ENCODE results near the gene ANKRD16.
A peak's percentile ranks its signal among the peaks of the same experiment; 100 is the strongest.

The ANKRD16 gene

DNA sequence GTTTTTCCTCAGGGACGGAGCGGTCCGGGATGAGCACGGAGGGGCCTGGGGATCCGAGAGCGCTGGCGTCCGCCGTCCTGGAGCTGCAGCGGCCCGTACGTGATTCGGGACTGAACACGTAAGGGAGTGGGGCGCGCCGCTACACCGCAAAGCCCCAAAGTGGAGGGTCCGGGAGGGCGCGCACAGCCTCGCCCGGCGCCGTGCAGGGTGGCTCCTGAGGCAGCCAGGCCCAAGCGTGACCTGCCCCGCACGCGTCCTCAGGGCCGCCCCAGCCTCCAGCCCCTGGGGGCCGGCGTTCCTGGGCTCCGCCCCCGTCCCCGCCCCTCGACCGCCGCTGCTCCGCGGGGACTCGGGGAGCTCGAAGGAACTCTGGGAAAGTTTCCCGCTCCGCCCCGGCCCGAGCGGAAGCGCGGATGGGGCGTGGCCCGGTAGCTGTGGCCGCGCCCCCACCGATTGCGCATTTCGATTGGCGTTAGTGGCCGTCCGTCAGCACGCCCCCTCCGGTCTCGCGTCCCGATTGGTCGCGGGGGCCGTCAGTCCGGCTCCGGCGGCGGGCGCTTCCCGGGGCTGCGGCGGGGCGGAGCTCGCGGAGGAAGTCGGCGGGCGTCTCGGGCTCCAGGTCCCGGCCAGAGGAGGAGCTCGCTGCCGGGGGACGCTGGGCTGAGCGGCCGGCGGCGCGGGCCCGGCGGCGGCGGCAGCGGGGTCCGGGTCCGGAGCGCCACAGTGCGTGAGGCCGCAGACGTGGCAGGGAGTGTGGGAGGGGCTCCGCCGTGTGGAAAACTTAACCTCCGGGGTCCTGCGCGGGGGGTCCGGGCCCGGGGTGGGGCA is at the start of gene ANKRD16, which contains the start of gene FBH1:
Gene ANKRD16 (minus strand): TSS at position 270 of the 828 bp plus-strand sequence. CDS start 539 bp downstream, outside the sequence.
Gene FBH1 (plus strand): TSS at position 620 of the 828 bp plus-strand sequence. CDS start 103 bp downstream, at position 723.
- peaks cover 10% of the 10 kb centered on the region; the same call in 1 of the 2 replicates for H3K4me1 ChIP-seq (ENCODE audit: insufficient read depth, low read length)
- peaks cover 9% of the 10 kb centered on the region for H3K36me3 ChIP-seq (ENCODE audit: insufficient read depth, low read length)
- H3K9ac ChIP-seq (ENCODE audit: low read depth, low read length), result peak within 1 kb of the TSS; percentile 90
- H3K9me3 ChIP-seq (ENCODE audit: control insufficient read depth, insufficient read depth, low read length), result no peaks in the 10 kb centered on the region

DNA sequence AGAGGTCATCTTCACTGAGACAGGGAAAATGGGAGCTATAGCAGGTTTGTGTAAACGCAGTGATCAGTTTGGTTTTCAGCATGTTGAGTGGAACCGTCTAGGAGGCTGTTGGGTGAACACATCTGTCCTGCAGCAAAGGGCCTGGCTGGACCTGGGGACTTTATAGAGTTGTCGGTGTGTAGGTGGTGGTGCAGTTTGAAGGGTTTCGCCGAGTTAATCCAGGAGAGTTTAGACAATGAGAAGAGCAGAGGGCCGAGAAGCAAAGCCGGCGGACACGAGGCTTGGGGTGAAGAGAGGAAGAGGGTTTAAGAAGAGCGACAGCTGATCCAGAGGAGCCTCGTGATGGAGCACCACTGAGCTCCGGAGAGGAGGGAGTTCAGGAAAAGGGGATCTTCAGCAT is 48.6 kb upstream of the ANKRD16 start:
- H3K36me3 ChIP-seq (ENCODE audit: insufficient read depth, low read length), result peaks cover 5% of the 10 kb centered on the region
- H3K4me1 ChIP-seq (ENCODE audit: insufficient read depth, low read length), result no peaks in the 10 kb centered on the region; the same call in 1 of the 2 replicates
- no peak overlapping the region for H3K9ac ChIP-seq (ENCODE audit: low read depth, low read length)
- no peaks in the 10 kb centered on the region for H3K9me3 ChIP-seq (ENCODE audit: control insufficient read depth, insufficient read depth, low read length)

DNA sequence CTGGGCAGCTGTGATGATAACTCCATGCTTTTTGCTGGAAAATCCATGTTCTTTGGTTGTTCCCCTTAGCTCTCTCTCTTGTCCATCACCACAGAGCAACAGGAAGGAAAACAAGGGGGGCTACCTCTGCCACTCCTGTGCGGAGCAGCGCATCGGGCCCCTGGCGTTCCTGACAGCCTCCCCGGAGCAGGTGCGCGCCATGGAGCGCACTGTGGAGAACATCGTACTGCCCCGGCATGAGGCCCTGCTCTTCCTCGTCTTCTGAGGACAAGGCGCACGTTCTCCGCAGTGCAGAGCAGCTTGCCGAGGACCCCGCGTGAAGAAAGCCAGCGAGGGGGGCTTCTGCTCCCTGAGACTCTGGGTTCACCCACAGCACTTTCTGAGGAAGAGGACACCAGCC is 47.3 kb upstream of the ANKRD16 start:
- Histone ChIP-seq H3K9ac (ENCODE audit: low read depth, low read length) (no peak overlapping the region), H3K36me3 (ENCODE audit: insufficient read depth, low read length) (peaks cover 5% of the 10 kb centered on the region), H3K4me1 (ENCODE audit: insufficient read depth, low read length) (no peaks in the 10 kb centered on the region; the same call in 1 of the 2 replicates), H3K9me3 (ENCODE audit: control insufficient read depth, insufficient read depth, low read length) (no peaks in the 10 kb centered on the region)

DNA sequence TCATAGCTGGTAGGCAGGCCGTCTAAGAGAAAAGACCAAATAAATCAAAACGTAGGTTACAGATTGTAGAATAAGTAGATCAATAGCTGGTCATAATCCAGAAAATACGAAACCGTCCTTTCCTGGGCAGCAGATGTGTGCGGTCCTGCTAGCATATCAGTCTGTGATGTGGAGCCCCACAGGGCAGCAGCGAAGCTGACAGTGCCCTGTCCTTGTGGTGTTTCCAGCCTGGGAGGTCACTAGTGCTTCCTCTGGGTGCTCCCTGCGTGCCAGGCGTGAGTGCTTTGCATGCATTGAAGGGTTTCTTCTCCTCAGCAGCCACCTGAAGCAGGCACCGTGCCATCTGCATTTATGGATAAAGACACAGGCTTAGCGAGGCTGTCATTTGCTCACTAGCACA is 45.9 kb upstream of the ANKRD16 start:
- H3K36me3 ChIP-seq (ENCODE audit: insufficient read depth, low read length), result peaks cover 10% of the 10 kb centered on the region
- H3K9ac ChIP-seq (ENCODE audit: low read depth, low read length), result no peak overlapping the region
- no peaks in the 10 kb centered on the region for H3K9me3 ChIP-seq (ENCODE audit: control insufficient read depth, insufficient read depth, low read length)
- H3K4me1 ChIP-seq (ENCODE audit: insufficient read depth, low read length), result no peaks in the 10 kb centered on the region

DNA sequence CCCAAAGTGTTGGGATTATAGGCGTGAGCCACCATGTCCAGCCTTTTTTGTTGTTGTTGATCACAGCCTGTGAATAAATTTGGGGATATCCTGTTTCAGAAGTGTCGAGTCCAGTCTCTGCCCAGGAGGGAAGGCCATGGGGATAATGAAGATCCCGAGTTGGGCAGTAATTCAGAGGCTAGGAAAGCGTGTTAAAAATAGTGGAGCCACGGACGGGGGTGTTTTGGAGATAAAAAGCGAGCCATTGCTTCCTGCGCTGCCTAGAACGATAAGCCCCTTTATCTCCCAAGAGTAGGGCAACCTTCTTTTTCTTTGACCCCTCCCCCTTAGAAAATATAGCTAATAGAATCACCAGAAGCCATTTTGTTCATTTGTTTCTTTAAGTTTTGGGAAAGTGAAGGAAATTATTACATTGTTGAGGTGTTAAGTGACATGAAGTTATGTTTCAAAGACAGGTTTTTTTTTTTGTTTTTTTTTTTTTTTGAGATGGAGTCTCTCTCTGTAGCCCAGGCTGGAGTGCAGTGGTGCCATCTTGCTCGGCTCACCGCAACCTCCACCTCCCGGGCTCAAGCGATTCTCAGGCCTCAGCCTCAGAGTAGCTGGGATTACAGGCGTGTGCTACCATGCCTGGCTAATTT is 44.3 kb upstream of the ANKRD16 start:
- no peak overlapping the region for H3K9ac ChIP-seq (ENCODE audit: low read depth, low read length)
- peaks cover 16% of the 10 kb centered on the region for H3K36me3 ChIP-seq (ENCODE audit: insufficient read depth, low read length)
- H3K4me1 ChIP-seq (ENCODE audit: insufficient read depth, low read length), result no peaks in the 10 kb centered on the region
- no peaks in the 10 kb centered on the region for H3K9me3 ChIP-seq (ENCODE audit: control insufficient read depth, insufficient read depth, low read length)

DNA sequence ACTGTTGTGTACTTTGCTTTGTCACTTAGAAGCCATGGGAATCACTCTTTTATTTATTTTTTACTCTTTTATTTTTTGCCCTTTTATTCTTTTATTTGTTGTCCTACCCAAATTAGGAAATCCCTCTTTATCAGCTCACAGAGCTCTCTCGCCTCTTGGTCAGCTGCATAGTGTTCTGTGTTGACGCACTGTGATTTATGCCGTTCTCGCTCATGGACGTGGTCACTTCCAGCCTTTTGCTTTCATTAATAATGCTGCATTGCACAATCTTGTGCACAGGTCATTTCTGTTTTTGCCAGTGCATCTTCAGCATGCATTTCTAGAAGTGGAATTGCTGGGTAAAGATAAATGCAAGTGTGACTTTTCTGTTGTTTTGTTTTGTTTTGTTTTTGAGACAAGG is 42.7 kb upstream of the ANKRD16 start:
- Histone ChIP-seq H3K4me1 (ENCODE audit: insufficient read depth, low read length) (no peaks in the 10 kb centered on the region), H3K9ac (ENCODE audit: low read depth, low read length) (no peak overlapping the region), H3K9me3 (ENCODE audit: control insufficient read depth, insufficient read depth, low read length) (no peaks in the 10 kb centered on the region), H3K36me3 (ENCODE audit: insufficient read depth, low read length) (peaks cover 27% of the 10 kb centered on the region)

DNA sequence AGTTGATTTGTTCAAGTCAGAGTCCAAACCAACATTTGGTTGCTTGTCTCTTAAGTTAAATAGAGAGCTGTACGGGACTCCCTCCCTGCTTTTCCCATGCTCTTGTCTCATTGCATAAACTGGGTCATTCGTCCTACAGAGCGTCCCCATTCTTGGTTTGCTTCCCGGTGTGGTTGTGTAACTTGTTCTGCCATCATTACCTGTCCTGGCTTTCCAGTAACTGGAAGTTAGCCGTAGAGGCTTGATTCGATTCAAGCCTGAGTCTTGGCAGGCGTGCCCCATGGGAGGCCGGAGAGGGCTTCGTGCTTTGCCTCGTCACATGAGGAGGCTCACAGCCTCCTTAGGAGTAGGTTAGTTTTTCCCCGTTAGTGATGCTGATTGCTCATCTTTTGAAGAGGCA is 40.6 kb upstream of the ANKRD16 start:
- no peaks in the 10 kb centered on the region for H3K4me1 ChIP-seq (ENCODE audit: insufficient read depth, low read length)
- peaks cover 38% of the 10 kb centered on the region for H3K36me3 ChIP-seq (ENCODE audit: insufficient read depth, low read length)
- H3K9ac ChIP-seq (ENCODE audit: low read depth, low read length), result no peak overlapping the region
- no peaks in the 10 kb centered on the region for H3K9me3 ChIP-seq (ENCODE audit: control insufficient read depth, insufficient read depth, low read length)

DNA sequence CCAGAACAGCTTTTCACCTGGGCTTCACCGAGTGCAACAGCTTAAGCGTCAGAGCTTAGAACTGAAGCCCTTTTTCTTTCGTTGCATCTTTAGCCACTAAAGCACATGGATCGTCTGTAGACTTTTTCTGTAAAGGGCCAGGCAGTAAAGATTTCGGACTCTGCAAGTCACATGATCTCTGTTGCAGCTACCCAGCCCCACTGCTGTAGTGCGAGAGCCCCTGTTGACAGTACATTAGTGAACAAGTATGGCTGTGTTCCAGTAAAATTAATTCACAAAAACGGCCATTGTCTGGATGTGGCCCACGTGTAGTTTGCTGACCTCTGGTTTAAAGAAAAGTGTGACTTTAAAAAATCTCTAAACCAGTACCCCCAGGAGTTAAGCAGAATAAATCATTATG is 39.7 kb upstream of the ANKRD16 start:
- no peaks in the 10 kb centered on the region for H3K4me1 ChIP-seq (ENCODE audit: insufficient read depth, low read length)
- H3K36me3 ChIP-seq (ENCODE audit: insufficient read depth, low read length), result peaks cover 44% of the 10 kb centered on the region
- no peak overlapping the region for H3K9ac ChIP-seq (ENCODE audit: low read depth, low read length)
- no peaks in the 10 kb centered on the region for H3K9me3 ChIP-seq (ENCODE audit: control insufficient read depth, insufficient read depth, low read length)

DNA sequence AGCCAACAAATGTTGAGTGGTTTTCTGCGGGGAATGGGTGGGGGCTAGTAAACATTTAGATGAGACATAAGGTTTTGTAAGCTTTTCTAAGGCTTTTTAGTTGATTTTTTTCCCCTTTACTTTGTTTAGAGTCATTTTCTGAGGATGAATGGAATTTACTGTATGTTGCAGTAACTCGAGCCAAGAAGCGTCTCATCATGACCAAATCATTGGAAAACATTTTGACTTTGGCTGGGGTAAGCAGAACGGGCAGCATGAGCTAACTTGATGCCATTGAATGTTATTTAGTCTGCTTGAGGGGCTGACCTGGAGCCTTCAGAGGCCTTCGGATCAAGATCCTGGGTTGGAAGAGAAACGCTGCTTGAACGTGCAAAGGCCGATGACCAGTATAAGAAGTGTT is 37.6 kb upstream of the ANKRD16 start:
- H3K9ac ChIP-seq (ENCODE audit: low read depth, low read length), result no peak overlapping the region
- H3K4me1 ChIP-seq (ENCODE audit: insufficient read depth, low read length), result no peaks in the 10 kb centered on the region
- H3K9me3 ChIP-seq (ENCODE audit: control insufficient read depth, insufficient read depth, low read length), result no peaks in the 10 kb centered on the region
- H3K36me3 ChIP-seq (ENCODE audit: insufficient read depth, low read length), result peaks cover 50% of the 10 kb centered on the region

DNA sequence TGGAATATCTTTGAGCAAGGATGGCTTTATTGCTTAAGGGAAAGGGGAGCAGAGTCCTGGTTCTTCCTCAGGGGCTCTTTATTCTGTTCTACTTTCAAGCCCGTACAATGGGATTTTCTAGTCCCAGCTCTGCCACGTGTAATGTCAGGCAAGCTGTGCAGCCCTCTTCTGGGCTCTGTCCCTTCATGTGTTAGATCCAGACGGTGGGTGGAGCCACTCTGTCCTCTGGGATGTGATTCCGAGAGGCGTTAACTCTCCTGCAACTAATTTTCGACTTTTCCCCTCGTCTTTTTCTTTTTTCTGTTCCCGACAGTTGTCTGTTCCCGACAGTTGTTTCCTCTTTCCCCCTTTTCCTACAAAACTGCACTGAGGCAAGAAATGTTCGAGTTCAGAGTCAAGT is 35.2 kb upstream of the ANKRD16 start:
- H3K9me3 ChIP-seq (ENCODE audit: control insufficient read depth, insufficient read depth, low read length), result no peaks in the 10 kb centered on the region
- no peaks in the 10 kb centered on the region for H3K4me1 ChIP-seq (ENCODE audit: insufficient read depth, low read length)
- no peak overlapping the region for H3K9ac ChIP-seq (ENCODE audit: low read depth, low read length)
- peaks cover 54% of the 10 kb centered on the region for H3K36me3 ChIP-seq (ENCODE audit: insufficient read depth, low read length)

DNA sequence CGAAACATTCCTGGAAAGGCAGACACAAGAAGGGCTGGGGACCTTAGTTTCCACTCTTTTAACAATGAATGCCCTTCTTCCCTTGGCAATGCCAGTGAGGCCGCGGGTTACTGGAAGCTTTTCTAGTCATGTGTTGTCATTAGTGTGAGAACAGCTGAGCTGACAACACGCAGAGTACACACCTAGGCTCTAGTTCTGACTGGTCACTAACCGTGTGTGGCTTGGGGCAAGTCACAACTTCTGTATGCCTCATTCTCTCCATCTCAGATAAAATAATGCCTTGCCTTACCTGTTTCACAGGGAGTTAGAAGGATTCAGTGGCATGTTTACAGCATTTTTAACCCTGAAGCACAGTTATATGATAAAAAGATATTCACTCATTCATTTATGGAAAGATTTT is 32.1 kb upstream of the ANKRD16 start:
- peaks cover 44% of the 10 kb centered on the region for H3K36me3 ChIP-seq (ENCODE audit: insufficient read depth, low read length)
- H3K4me1 ChIP-seq (ENCODE audit: insufficient read depth, low read length), result no peaks in the 10 kb centered on the region
- H3K9ac ChIP-seq (ENCODE audit: low read depth, low read length), result no peak overlapping the region
- H3K9me3 ChIP-seq (ENCODE audit: control insufficient read depth, insufficient read depth, low read length), result no peaks in the 10 kb centered on the region

DNA sequence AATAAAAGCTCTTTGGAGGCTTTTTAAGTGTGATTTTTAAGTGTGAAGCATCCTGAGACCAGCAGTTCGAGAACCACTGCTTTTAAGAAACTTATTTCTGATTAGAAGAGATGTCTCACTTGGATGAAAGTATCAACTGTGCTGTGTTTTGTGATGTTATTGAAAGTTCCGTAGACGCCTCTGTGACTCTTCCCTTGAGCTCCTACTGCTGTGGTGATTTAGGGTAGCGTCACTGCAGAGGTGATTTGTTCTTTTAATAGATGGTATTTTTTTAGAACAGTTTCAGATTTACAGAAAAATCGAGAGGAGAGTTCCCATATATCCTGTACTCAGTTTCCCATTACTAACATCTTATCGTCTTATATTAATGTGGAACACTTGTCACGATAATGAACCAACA is 29.9 kb upstream of the ANKRD16 start:
- peaks cover 45% of the 10 kb centered on the region for H3K36me3 ChIP-seq (ENCODE audit: insufficient read depth, low read length)
- H3K4me1 ChIP-seq (ENCODE audit: insufficient read depth, low read length), result no peaks in the 10 kb centered on the region
- H3K9ac ChIP-seq (ENCODE audit: low read depth, low read length), result no peak overlapping the region
- no peaks in the 10 kb centered on the region for H3K9me3 ChIP-seq (ENCODE audit: control insufficient read depth, insufficient read depth, low read length)

DNA sequence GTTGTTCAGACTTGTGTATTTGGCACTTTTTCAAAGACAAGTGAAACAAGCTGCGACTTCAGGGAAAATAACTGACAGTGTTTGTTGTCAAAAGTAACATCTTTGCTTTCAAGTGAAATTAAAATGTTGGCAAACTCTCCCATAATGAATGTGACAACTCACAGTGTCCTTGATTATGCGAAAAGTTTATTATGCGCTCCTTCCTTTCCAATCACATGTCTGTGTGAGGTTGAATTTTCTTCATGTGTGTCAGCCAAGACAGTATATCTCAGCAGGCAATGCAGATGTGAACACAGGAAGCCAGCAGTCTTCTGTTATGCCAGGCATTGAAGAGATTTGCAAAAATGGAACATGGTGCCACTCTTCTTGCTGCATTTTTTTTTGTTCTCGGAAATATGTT is 29.1 kb upstream of the ANKRD16 start:
- Histone ChIP-seq H3K36me3 (ENCODE audit: insufficient read depth, low read length) (peaks cover 48% of the 10 kb centered on the region), H3K9ac (ENCODE audit: low read depth, low read length) (no peak overlapping the region), H3K4me1 (ENCODE audit: insufficient read depth, low read length) (no peaks in the 10 kb centered on the region), H3K9me3 (ENCODE audit: control insufficient read depth, insufficient read depth, low read length) (no peaks in the 10 kb centered on the region)

DNA sequence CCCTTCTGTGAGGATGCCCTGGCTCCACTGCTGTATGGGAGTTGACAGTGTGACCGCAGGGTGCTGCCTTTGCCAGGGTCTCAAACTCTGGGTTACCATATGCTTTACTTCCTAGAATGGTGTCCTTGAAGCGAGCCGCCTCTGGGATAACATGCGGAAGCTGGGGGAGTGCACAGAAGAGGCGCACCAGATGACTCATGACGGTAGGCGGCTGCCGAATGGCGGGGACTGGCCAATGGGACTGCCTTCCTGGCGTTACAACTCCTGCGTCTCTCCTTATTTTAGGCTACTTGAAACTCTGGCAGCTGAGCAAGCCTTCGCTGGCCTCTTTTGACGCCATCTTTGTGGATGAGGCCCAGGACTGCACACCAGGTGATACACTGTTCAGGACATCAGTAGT is 27.6 kb upstream of the ANKRD16 start:
- no peaks in the 10 kb centered on the region for H3K4me1 ChIP-seq (ENCODE audit: insufficient read depth, low read length)
- peaks cover 48% of the 10 kb centered on the region for H3K36me3 ChIP-seq (ENCODE audit: insufficient read depth, low read length)
- no peaks in the 10 kb centered on the region for H3K9me3 ChIP-seq (ENCODE audit: control insufficient read depth, insufficient read depth, low read length)

DNA sequence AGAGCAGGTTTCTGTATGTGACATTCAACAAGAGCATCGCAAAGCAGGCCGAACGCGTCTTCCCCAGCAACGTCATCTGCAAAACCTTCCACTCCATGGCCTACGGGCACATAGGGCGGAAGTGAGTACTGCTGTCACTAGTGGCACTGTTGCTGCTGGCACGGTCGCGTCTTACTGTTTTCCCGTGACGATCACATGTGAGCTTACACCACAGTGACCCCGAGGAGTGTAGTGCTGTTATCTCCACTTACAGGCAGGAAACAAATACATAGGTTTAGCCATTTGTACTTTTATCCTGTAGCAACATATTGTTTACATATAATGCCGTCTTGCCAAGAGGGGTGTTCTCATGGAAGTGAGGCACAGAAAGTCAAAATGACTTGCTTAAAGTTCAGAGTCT is 25.8 kb upstream of the ANKRD16 start:
- no peaks in the 10 kb centered on the region for H3K4me1 ChIP-seq (ENCODE audit: insufficient read depth, low read length)
- no peaks in the 10 kb centered on the region for H3K9me3 ChIP-seq (ENCODE audit: control insufficient read depth, insufficient read depth, low read length)
- peaks cover 42% of the 10 kb centered on the region for H3K36me3 ChIP-seq (ENCODE audit: insufficient read depth, low read length)
- no peak overlapping the region for H3K9ac ChIP-seq (ENCODE audit: low read depth, low read length)

More for the DNA sequence above, 27.6 kb upstream of the ANKRD16 start:
- no peak overlapping the region for H3K9ac ChIP-seq (ENCODE audit: low read depth, low read length)
